K562 (cell line): Measurements from ENCODE around the gene ING1. TPM values are rescaled to one million over a fixed set of nuclear protein-coding genes. Genes with fewer than 3 reads are reported as not detected.
"Not testable (repeated sequence)": the region's sequence is repeated elsewhere in the genome, so short reads cannot be mapped to it uniquely, and the experiment has no call there.

Experiments
- ATAC-seq: fragments of 200-7000 bp; cut with Tn5 transposase; 3 replicates; pipeline ENCODE4 v1.9.1; 2020; ENCODE audit warnings: moderate library complexity
- BruUV-seq: library from RNA; stranded (reverse); fragments of 400-500 nt; replicated peaks from 2 replicates; lab custom pipeline; 2021; lab: Mats Ljungman, UMichigan
- CTCF ChIA-PET: fragments of 300-600 bp; formaldehyde crosslinking; extraction: SDS; loops from one replicate; lab custom pipeline; 2021; ENCODE audit warnings: low intra/inter-chr PET ratio; lab: Yijun Ruan, JAX
- POLR2A ChIA-PET: fragments of 300-600, 350-650 bp; sonication (Branson Sonifier 250); formaldehyde crosslinking; extraction: SDS; loops from one replicate; lab custom pipeline; 2021; ENCODE audit warnings: antibody characterized with exemption, inconsistent platforms; lab: Yijun Ruan, JAX
- DNase-seq, 4 experiments: peaks; one replicate each; pipeline versions ENCODE4 v3.0.0 to v3.0.0-alpha.2; 2011 to 2018; ENCODE audit warnings: low spot score in 3 of 4, mixed read lengths in 3 of 4; ENCODE audit errors: extremely low read depth in 1 of 4
- FAIRE-seq: peaks from 2 replicates; lab custom pipeline; 2011; peaks lifted over from hg19 to GRCh38; lab: Jason Lieb, UNC
- H2AFZ ChIP-seq: 2 replicates; pipeline ENCODE4 v1.6.0; 2011; ENCODE audit warnings: low read depth, low read length, control low read depth, inconsistent platforms
- H3K27ac ChIP-seq: fragments of 200-600 bp; 3 replicates; pipeline ENCODE4 v1.8.0; 2011; ENCODE audit warnings: low read depth, mild to moderate bottlenecking, control low read depth, inconsistent platforms, low read length, moderate library complexity, mixed read lengths; ENCODE audit errors: extremely low read depth
- H3K27me3 ChIP-seq, 2 experiments: fragments of 300-600 bp in 1 of 2; 2 replicates in 1 of 2; 3 replicates in 1 of 2; pipeline versions ENCODE4 v1.6.0 to v1.8.0; 2011; ENCODE audit warnings: inconsistent platforms in 2 of 2, low read length in 2 of 2, mild to moderate bottlenecking in 1 of 2, mixed read lengths in 1 of 2, moderate library complexity in 1 of 2; ENCODE audit not compliant: control insufficient read depth in 2 of 2, insufficient read depth in 2 of 2
- H3K36me3 ChIP-seq: fragments of 300-600 bp; 3 replicates; pipeline ENCODE4 v1.8.0; 2011; ENCODE audit warnings: mild to moderate bottlenecking, low read length, inconsistent platforms; ENCODE audit not compliant: control insufficient read depth, insufficient read depth
- H3K4me1 ChIP-seq, 2 experiments: fragments of 200-600 bp in 1 of 2; replicated peaks in 1 of 2; 2 replicates in 1 of 2; 3 replicates in 1 of 2; pipeline versions ENCODE4 v1.5.1 to v1.8.0; 2011; ENCODE audit warnings: inconsistent platforms in 2 of 2, low read length in 2 of 2, mild to moderate bottlenecking in 1 of 2, mixed read lengths in 1 of 2, moderate library complexity in 1 of 2; ENCODE audit not compliant: control insufficient read depth in 2 of 2, insufficient read depth in 2 of 2
- H3K4me2 ChIP-seq: 2 replicates; pipeline ENCODE4 v1.6.1; 2011; ENCODE audit warnings: low read length, control low read depth, inconsistent platforms, mixed read lengths; ENCODE audit not compliant: insufficient read depth
- H3K4me3 ChIP-seq: fragments of 200-600 bp; sonication (generic), shearing (Covaris generic); 2 replicates; pipeline ENCODE4 v1.5.1; 2016; ENCODE audit warnings: control low read depth, inconsistent platforms
- H3K79me2 ChIP-seq: fragments of 200-600 bp; 3 replicates; pipeline ENCODE4 v1.8.0; 2011; ENCODE audit warnings: low read length, inconsistent platforms; ENCODE audit not compliant: control insufficient read depth, insufficient read depth
- H3K9ac ChIP-seq, 2 experiments: 2 replicates each; pipeline versions ENCODE4 v1.6.0 to v1.6.1; 2011; ENCODE audit warnings: low read depth in 2 of 2, low read length in 2 of 2, control low read depth in 1 of 2, inconsistent platforms in 1 of 2, mild to moderate bottlenecking in 1 of 2, mixed read lengths in 1 of 2; ENCODE audit not compliant: insufficient read depth in 1 of 2
- H3K9me1 ChIP-seq: one replicate; pipeline ENCODE4 v1.6.0; 2011; ENCODE audit warnings: inconsistent platforms, mild to moderate bottlenecking, low read length, moderate library complexity; ENCODE audit not compliant: control insufficient read depth, insufficient read depth
- H3K9me3 ChIP-seq: replicated peaks from 2 replicates; pipeline ENCODE4 v1.5.1; 2011; ENCODE audit warnings: low read depth, low read length, inconsistent platforms; ENCODE audit not compliant: control insufficient read depth, insufficient read depth
- H4K20me1 ChIP-seq: replicated peaks from 2 replicates; pipeline ENCODE4 v1.6.1; 2011; ENCODE audit warnings: low read length, inconsistent platforms, mixed read lengths; ENCODE audit not compliant: control insufficient read depth, insufficient read depth
- CBX5 ChIP-seq: IDR thresholded peaks from 2 replicates; pipeline ENCODE4 v1.6.1; 2014; ENCODE audit warnings: low read depth, borderline replicate concordance
- CCNT2 ChIP-seq: IDR thresholded peaks from 2 replicates; pipeline ENCODE4 v1.6.1; 2011; ENCODE audit warnings: borderline replicate concordance, low read depth, mild to moderate bottlenecking, moderate library complexity, mixed read lengths, low read length; ENCODE audit not compliant: insufficient read length; ENCODE audit errors: extremely low read depth
- FOXJ3 ChIP-seq: sonication (generic); formaldehyde crosslinking; IDR thresholded peaks from 2 replicates; pipeline ENCODE4 v1.4.0; 2020; ENCODE audit warnings: mild to moderate bottlenecking, missing genetic modification reagents
- KDM2B ChIP-seq: fragments of 250-450 bp; sonication (Bioruptor Pico); IDR thresholded peaks from 2 replicates; pipeline ENCODE4 v1.8.0; 2021; ENCODE audit warnings: mild to moderate bottlenecking, moderate library complexity
- KLF13 ChIP-seq: fragments of 450-650 bp; IDR thresholded peaks from 2 replicates; pipeline ENCODE4 v1.6.1; 2016; ENCODE audit warnings: missing genetic modification characterization, low read depth, mild to moderate bottlenecking, missing compliant biosample characterization, moderate library complexity, borderline replicate concordance
- ZC3H8 ChIP-seq: fragments of 450-650 bp; IDR thresholded peaks from 2 replicates; pipeline ENCODE4 v1.6.1; 2017
- WGBS: fragments of 100-300 bp; shearing (Covaris generic); methylation state at CpG from one replicate; pipeline ENCODE4 v1.1.6; 2016; ENCODE audit warnings: low coverage, mixed read lengths; ENCODE audit not compliant: insufficient coverage; ENCODE audit errors: missing lambda C conversion rate; 5-methylcytosine and 5-hydroxymethylcytosine counted together
- in situ Hi-C: fragments of 300-500 bp; cut with MboI; formaldehyde crosslinking; loops from 4 replicates; pipeline ENCODE4 v1.15.0; 2018; ENCODE audit warnings: inconsistent platforms, mixed read lengths
- intact Hi-C: fragments of 100-400 bp; cut with micrococcal nuclease; formaldehyde crosslinking; loops from 2 replicates; pipeline ENCODE4 v1.14.2; 2022
- polyA plus RNA-seq, 8 experiments: library from polyadenylated mRNA; depleted of rRNA in 4 of 8; stranded (reverse) in 5 of 8; unstranded in 3 of 8; fragments of >200 nt; fragmentation: Nextera tagmentation in 2 of 8; fragmentation: Illumina TruSeq in 1 of 8; extraction: Ambion mirVana in 2 of 8; extraction: Trizol in 1 of 8; gene quantifications; 2 replicates each; pipeline versions ENCODE4 v1.2.1 to v1.2.3, GENCODE V29; 2011 to 2014; ENCODE audit warnings: inconsistent platforms in 1 of 8, missing spikeins in 1 of 8
- total RNA-seq, 7 experiments: library from RNA; depleted of rRNA in 6 of 7; stranded (reverse); fragments of >200 nt in 6 of 7; fragmentation: Illumina TruSeq in 2 of 7; extraction: Trizol in 2 of 7; gene quantifications; 2 replicates each; pipeline versions ENCODE4 v1.2.1 to v1.2.3, GENCODE V29; 2011 to 2021; ENCODE audit warnings: low replicate concordance in 1 of 7

ING1 gene
- total and polyA plus RNA-seq, 9 of the 15 experiments (the other 6 are each of a cell fraction or from before 2014, with no cell fraction given) = 1.0 to 20.1 (median 8.2) TPM

- no peak for TF ChIP-seq KDM2B
- TF ChIP-seq KLF13 (tag) = no peak
- no peak for TF ChIP-seq FOXJ3
- TF ChIP-seq ZC3H8 = no peak
- no peak for TF ChIP-seq CCNT2
- TF ChIP-seq CBX5 = no peak
These were observed 10.1 kb downstream of the ING1 start (continued) for GRCh38 chr13:110723598-110723997.

- H3K9me1 ChIP-seq, POLR2A ChIA-PET, H3K27me3 ChIP-seq, FAIRE-seq, H3K79me2 ChIP-seq, H3K36me3 ChIP-seq, DNase-seq, intact Hi-C loops, H3K27ac ChIP-seq, BruUV-seq, H3K9me3 ChIP-seq, in situ Hi-C loops, H3K4me2 ChIP-seq, H2AFZ ChIP-seq, H4K20me1 ChIP-seq, H3K4me3 ChIP-seq, ATAC-seq, CTCF ChIA-PET, H3K4me1 ChIP-seq, H3K9ac ChIP-seq: not testable (repeated sequence)
- 35% methylated on average over 2 of the region's 6 CpGs for WGBS
These were observed 12.7 kb downstream of the ING1 start for GRCh38 chr13:110726153-110726552.
